Loucy (cell line): ENCODE data around the gene ENTPD7.
"Not testable (repeated sequence)": the region's sequence is repeated elsewhere in the genome, so short reads cannot be mapped to it uniquely, and the experiment has no call there.

Source experiments
- H2AFZ ChIP-seq: fragments of 200-600 bp; sonication (generic); 2 replicates; pipeline ENCODE4 v1.6.0; 2016; ENCODE audit warnings: antibody characterized with exemption, mild to moderate bottlenecking, low read length, moderate library complexity
- H3F3A ChIP-seq: fragments of 200-600 bp; 2 replicates; pipeline ENCODE4 v1.6.0; 2016; ENCODE audit warnings: antibody characterized with exemption, low read depth, mild to moderate bottlenecking
- H3K27me3 ChIP-seq: fragments of 200-600 bp; sonication (generic); 2 replicates; pipeline ENCODE4 v1.6.1; 2014; ENCODE audit warnings: low read length, mild to moderate bottlenecking; ENCODE audit not compliant: insufficient read depth, poor library complexity, severe bottlenecking
- H3K36me3 ChIP-seq: fragments of 200-600 bp; sonication (generic); 2 replicates; pipeline ENCODE4 v1.6.1; 2016; ENCODE audit warnings: low read length; ENCODE audit not compliant: insufficient read depth
- H3K4me1 ChIP-seq: fragments of 200-600 bp; sonication (generic); 2 replicates; pipeline ENCODE4 v1.5.1; 2014; ENCODE audit warnings: low read length, mild to moderate bottlenecking; ENCODE audit not compliant: insufficient read depth, poor library complexity, severe bottlenecking
- H3K4me2 ChIP-seq: fragments of 200-600 bp; sonication (generic); 2 replicates; pipeline ENCODE4 v1.6.0; 2014; ENCODE audit warnings: antibody characterized with exemption, low read length, low read depth, mild to moderate bottlenecking; ENCODE audit not compliant: poor library complexity, severe bottlenecking
- H3K4me3 ChIP-seq: fragments of 200-600 bp; sonication (generic); 2 replicates; pipeline ENCODE4 v1.5.1; 2014; ENCODE audit warnings: low read length, mild to moderate bottlenecking, mixed read lengths; ENCODE audit not compliant: poor library complexity, severe bottlenecking
- H3K79me2 ChIP-seq: fragments of 200-600 bp; sonication (generic); 2 replicates; pipeline ENCODE4 v1.6.1; 2014; ENCODE audit warnings: low read length; ENCODE audit not compliant: insufficient read depth
- H3K9ac ChIP-seq: fragments of 200-600 bp; sonication (generic); 2 replicates; pipeline ENCODE4 v1.6.0; 2014; ENCODE audit warnings: mild to moderate bottlenecking, low read depth, low read length, moderate library complexity; ENCODE audit not compliant: poor library complexity, severe bottlenecking
- H3K9me2 ChIP-seq: fragments of 200-600 bp; sonication (generic); replicated peaks from 2 replicates; pipeline ENCODE4 v1.6.1; 2016; ENCODE audit warnings: low read depth, low read length, mixed read lengths
- H3K9me3 ChIP-seq: fragments of 200-600 bp; sonication (generic); 2 replicates; pipeline ENCODE4 v1.6.1; 2014; ENCODE audit warnings: mild to moderate bottlenecking, antibody characterized with exemption, low read length, low read depth; ENCODE audit not compliant: insufficient read depth
- H4K20me1 ChIP-seq: fragments of 200-600 bp; sonication (generic); 2 replicates; pipeline ENCODE4 v1.6.0; 2014; ENCODE audit warnings: antibody characterized with exemption, low read length, mild to moderate bottlenecking; ENCODE audit not compliant: insufficient read depth, poor library complexity, severe bottlenecking
- CTCF ChIP-seq: fragments of 200-600 bp; sonication (generic); conservative IDR thresholded peaks from 2 replicates; pipeline ENCODE4 v1.5.1; 2014; ENCODE audit warnings: mild to moderate bottlenecking, antibody characterized with exemption, low read length
- EZH2phosphoT487 ChIP-seq: fragments of 200-600 bp; IDR thresholded peaks from 2 replicates; pipeline ENCODE4 v1.6.1; 2018; ENCODE audit warnings: antibody characterized with exemption, mild to moderate bottlenecking, moderate library complexity, borderline replicate concordance

Gene ENTPD7

GRCh38 chr10:99731306-99732032 lies 72.2 kb downstream of the ENTPD7 start:
- Histone ChIP-seq H3K79me2 (peaks cover 35% of the 10 kb centered on the region), H3K9me3 (no peaks in the 10 kb centered on the region), H3K4me1 (peaks cover 20% of the 10 kb centered on the region), H2AFZ (peak overlapping the region; percentile 90), H3K9me2 (no peaks in the 10 kb centered on the region), H3F3A (no peaks in the 10 kb centered on the region), H4K20me1 (peaks cover 6% of the 10 kb centered on the region), H3K4me3 (peak overlapping the region; percentile 97), H3K9ac (peak overlapping the region; percentile 94), H3K4me2 (peak overlapping the region; percentile 87), H3K36me3 (peaks cover 7% of the 10 kb centered on the region; the same call in 1 of the 2 replicates), H3K27me3 (no peaks in the 10 kb centered on the region)
- TF ChIP-seq CTCF, result no peak
- no peak for TF ChIP-seq EZH2phosphoT487

- H3K9ac ChIP-seq, result peak within 1 kb of the TSS; percentile 94
- H3K4me2 ChIP-seq, result peak within 1 kb of the TSS; percentile 89
- TF ChIP-seq CTCF (peak; percentile 47), EZH2phosphoT487 (no peak)
Observed at GRCh38 chr10:99732033-99732842, 72.9 kb downstream of the ENTPD7 start, which contains the start of the genes COX15 and CUTC. Gene COX15 (minus strand): TSS chr10:99732127. CDS start chr10:99732049, 78 bp downstream. Gene CUTC (plus strand): TSS chr10:99732234. CDS start chr10:99732349, 115 bp downstream.

GRCh38 chr10:99733366-99733765 lies 74.1 kb downstream of the ENTPD7 start:
- Histone ChIP-seq H4K20me1 (peaks cover 6% of the 10 kb centered on the region), H3K79me2 (peaks cover 35% of the 10 kb centered on the region), H3K9me3 (no peaks in the 10 kb centered on the region), H2AFZ (no peak overlapping the region), H3F3A (no peaks in the 10 kb centered on the region), H3K9me2 (no peaks in the 10 kb centered on the region), H3K4me3 (peak overlapping the region; percentile 97), H3K4me1 (peaks cover 20% of the 10 kb centered on the region), H3K27me3 (no peaks in the 10 kb centered on the region), H3K9ac (peak overlapping the region; percentile 40), H3K36me3 (0 out of 2 replicates have a peak, but pooled peaks cover 2% of the 10 kb centered on the region), H3K4me2 (peak overlapping the region; percentile 89)
- no peak for TF ChIP-seq CTCF

More at GRCh38 chr10:99732033-99732842, 72.9 kb downstream of the ENTPD7 start, which contains the start of the genes COX15 and CUTC:
- peaks cover 35% of the 10 kb centered on the region for H3K79me2 ChIP-seq
- no peaks in the 10 kb centered on the region for H3F3A ChIP-seq
- H3K27me3 ChIP-seq, result no peaks in the 10 kb centered on the region
- H3K36me3 ChIP-seq, result peaks cover 2% of the 10 kb centered on the region; the same call in 1 of the 2 replicates
- no peaks in the 10 kb centered on the region for H3K9me3 ChIP-seq
- peak within 1 kb of the TSS; percentile 90 for H2AFZ ChIP-seq
- no peaks in the 10 kb centered on the region for H3K9me2 ChIP-seq
- H3K4me1 ChIP-seq, result peaks cover 20% of the 10 kb centered on the region
- H4K20me1 ChIP-seq, result peaks cover 6% of the 10 kb centered on the region
- peak within 1 kb of the TSS; percentile 97 for H3K4me3 ChIP-seq

GRCh38 chr10:99734111-99734510 lies 74.8 kb downstream of the ENTPD7 start:
- H3K27me3 ChIP-seq, H3K36me3 ChIP-seq, H3K9me2 ChIP-seq, H3K9me3 ChIP-seq, H4K20me1 ChIP-seq, H2AFZ ChIP-seq, H3F3A ChIP-seq: not testable (repeated sequence)
- H3K4me3 ChIP-seq, result peak overlapping the region; percentile 97
- peak overlapping the region; percentile 40 for H3K9ac ChIP-seq
- peak overlapping the region; percentile 89 for H3K4me2 ChIP-seq
- H3K79me2 ChIP-seq, result peaks cover 35% of the 10 kb centered on the region
- H3K4me1 ChIP-seq, result peaks cover 25% of the 10 kb centered on the region
